ENCODE data around the gene PCDHA1. TPM values are rescaled to one million over a fixed set of nuclear protein-coding genes. Genes with fewer than 3 reads are reported as not detected.

PCDHA1 gene
- total RNA-seq, 2 experiments from 2014 or later: not detected

DNA sequence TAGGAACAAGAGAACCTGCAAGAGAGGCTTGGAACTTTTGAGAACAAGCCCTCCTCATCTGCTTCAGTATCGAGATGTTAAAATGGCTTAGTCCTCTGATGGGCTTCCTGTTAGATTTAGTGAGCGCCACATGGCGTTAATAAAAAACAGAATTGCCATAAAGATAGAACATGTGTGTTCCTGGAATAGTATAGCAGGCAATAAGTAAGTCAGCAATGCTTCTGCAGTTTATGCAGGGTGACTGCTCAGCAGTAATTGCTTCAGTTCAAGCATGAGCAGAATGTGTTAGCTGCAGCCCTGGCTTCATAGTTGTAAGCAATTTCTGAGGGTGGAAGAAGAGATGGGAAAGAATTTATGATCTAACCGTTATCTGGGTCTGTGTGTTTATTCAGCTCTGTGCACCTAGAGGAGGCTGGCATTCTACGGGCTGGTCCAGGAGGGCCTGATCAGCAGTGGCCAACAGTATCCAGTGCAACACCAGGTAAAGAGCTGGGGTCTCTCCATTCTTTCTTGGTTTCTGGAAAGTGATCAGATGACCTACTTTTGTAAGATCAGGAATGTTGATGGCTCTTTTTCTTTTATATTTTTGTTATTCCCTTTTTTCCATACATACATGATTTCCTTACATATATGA, 196.3 kb downstream of the PCDHA1 start:
- DNase-seq (no peak), ATAC-seq (no peak)
- intact Hi-C loops (cut with DNase I, micrococcal nuclease): no loop called here
- POLR2A ChIA-PET: no interaction called here
- Mint-ChIP-seq H3K4me3 (no peak overlapping the region), H3K27me3 (peaks cover 10% of the 10 kb centered on the region), H3K27ac (no peak overlapping the region), H3K9me3 (ENCODE audit: low read depth) (no peaks in the 10 kb centered on the region), H3K4me1 (no peaks in the 10 kb centered on the region), H3K36me3 (ENCODE audit: low read depth) (no peaks in the 10 kb centered on the region)
- CTCF ChIA-PET: no interaction called here

DNA sequence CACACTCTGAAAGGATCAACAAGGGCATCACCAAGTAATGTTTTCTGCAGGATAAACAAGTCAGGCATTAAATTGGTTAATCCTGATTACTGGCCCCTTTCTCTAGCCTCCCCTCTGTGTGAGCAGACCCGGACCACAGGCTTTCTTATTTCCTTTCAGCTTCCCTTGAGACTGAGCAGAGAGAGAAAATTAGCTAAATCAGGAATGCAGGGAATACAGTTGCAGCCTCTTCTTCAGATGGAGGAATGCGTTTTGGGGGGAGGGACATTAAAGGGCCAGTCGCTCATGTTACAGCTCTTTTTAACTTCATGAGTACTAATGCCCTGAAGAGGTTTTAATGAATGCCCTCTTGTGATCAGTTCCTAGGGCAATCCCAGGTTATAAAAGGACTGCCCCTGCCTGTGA, 200.2 kb downstream of the PCDHA1 start:
- intact Hi-C loops (cut with DNase I, micrococcal nuclease): no loop called here
- no peak overlapping the region for H3K27ac Mint-ChIP-seq
- H3K4me1 Mint-ChIP-seq: no peaks in the 10 kb centered on the region
- H3K9me3 Mint-ChIP-seq (ENCODE audit: low read depth): no peaks in the 10 kb centered on the region
- no peaks in the 10 kb centered on the region for H3K36me3 Mint-ChIP-seq (ENCODE audit: low read depth)
- no peak for ATAC-seq
- POLR2A ChIA-PET: no interaction called here
- CTCF ChIA-PET: no interaction called here
- H3K27me3 Mint-ChIP-seq: peaks cover 7% of the 10 kb centered on the region
- DNase-seq: no peak
- H3K4me3 Mint-ChIP-seq: no peak overlapping the region

DNA sequence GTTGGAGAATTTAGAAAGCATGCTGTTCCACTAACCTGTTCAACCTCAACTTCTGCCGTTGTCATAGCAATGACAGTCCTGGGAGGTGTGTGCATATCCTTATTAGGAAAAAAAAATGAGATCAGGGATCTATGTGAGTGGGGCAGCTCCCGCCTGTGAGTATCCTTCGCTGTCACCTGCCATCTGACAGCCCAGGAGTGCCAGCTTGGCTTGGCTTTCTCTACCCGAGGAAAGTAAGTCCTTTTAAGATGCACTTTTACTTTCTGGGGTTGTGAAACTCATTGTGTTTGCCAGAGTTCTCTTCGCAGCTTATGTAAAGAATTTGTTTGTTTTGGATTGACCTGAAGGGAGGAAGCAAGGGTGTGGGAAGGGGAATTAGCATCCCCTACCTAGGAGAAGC, 202.2 kb downstream of the PCDHA1 start:
- ChIA-PET CTCF (no interaction called here), POLR2A (no interaction called here)
- H3K36me3 Mint-ChIP-seq (ENCODE audit: low read depth): no peaks in the 10 kb centered on the region
- no peaks in the 10 kb centered on the region for H3K4me1 Mint-ChIP-seq
- H3K4me3 Mint-ChIP-seq: no peak overlapping the region
- intact Hi-C loops (cut with DNase I, micrococcal nuclease): no loop called here
- H3K27me3 Mint-ChIP-seq: peaks cover 13% of the 10 kb centered on the region
- H3K27ac Mint-ChIP-seq: no peak overlapping the region
- no peaks in the 10 kb centered on the region for H3K9me3 Mint-ChIP-seq (ENCODE audit: low read depth)
- ATAC-seq (no peak), DNase-seq (no peak)

DNA sequence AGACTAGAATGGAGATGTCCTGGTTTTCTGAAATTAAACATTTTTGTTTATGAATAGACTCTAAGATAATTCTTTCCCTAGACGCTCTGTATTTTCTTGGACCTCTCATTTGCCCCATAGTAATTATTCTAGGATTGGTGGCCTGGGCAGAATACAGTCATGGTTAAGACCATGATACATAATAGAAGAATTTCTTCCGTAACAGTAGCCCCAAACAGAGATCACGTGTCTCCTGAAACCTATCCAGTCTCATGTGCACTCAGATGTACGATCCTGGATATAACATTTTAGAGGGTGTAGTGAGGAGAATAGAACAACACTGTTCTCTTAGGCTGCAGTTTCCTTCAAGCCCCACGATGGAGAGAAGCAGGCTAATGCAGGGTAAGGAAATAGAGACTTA, 202.7 kb downstream of the PCDHA1 start:
- ChIA-PET CTCF (no interaction called here), POLR2A (no interaction called here)
- Mint-ChIP-seq H3K4me1 (no peaks in the 10 kb centered on the region), H3K4me3 (no peak overlapping the region), H3K27ac (no peak overlapping the region), H3K9me3 (ENCODE audit: low read depth) (no peaks in the 10 kb centered on the region), H3K27me3 (peaks cover 13% of the 10 kb centered on the region), H3K36me3 (ENCODE audit: low read depth) (no peaks in the 10 kb centered on the region)
- ATAC-seq (no peak), DNase-seq (no peak)
- intact Hi-C loops (cut with DNase I, micrococcal nuclease): no loop called here

DNA sequence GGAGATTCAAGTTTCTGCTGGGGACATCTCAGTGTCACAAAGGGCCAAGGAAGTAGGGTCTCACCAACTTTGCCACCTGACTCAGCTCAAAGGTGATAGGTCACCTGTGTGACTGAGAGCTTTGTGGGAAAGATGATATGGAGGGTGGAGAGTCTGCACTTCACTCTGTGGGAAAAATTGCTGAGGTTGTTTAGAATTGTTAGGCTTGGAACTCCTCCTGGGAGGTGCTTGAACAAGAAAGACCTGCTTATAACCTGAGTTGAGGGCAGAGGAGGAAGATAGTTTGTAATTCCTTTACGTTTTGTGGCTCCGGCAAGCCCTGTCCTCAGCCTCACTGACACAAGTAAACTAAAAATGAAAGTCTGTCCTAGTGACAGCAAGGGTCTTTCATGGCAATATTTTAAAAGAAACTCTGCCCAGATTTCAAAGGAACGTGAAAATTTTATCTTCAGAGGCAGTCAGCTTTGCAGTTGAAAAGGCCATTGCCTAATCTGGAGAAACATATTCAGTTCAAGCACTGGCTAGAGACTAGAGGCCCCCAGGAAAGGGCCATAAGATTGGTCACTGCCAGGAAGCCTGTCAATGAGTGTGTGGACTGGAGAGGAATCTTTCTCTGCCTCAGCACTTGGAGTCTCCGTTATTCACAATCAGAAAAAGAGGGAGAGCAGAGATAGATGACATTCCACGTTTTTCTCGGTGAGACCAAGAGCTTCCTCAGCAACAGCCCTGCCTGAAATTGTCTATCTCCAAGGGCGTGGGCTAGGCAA, 203.5 kb downstream of the PCDHA1 start:
- no peak overlapping the region for H3K4me3 Mint-ChIP-seq
- H3K27me3 Mint-ChIP-seq: peaks cover 11% of the 10 kb centered on the region
- no peaks in the 10 kb centered on the region for H3K9me3 Mint-ChIP-seq (ENCODE audit: low read depth)
- no peaks in the 10 kb centered on the region for H3K4me1 Mint-ChIP-seq
- intact Hi-C loops (cut with DNase I, micrococcal nuclease): no loop called here
- DNase-seq (no peak), ATAC-seq (no peak)
- CTCF ChIA-PET: no interaction called here
- no peak overlapping the region for H3K27ac Mint-ChIP-seq
- H3K36me3 Mint-ChIP-seq (ENCODE audit: low read depth): no peaks in the 10 kb centered on the region
- POLR2A ChIA-PET: no interaction called here

DNA sequence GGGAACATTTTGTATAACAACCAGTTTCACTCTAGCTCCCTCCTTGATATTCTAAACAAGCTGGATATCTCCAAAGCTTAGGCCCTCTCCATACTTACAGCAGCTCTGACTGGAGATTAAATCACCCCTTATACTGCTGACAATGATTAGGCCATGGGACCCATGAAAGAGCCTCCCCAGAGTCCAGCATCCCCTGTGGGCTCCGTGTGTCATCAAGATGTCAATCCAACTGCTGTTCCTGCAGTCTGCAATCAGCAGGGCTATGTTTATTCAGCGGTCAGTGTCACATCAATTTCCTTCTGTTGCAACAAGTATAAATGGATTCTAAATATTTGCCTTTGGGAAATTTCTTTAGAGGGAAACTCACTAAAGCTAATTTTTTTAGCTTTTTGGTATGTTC, 206.9 kb downstream of the PCDHA1 start:
- DNase-seq: no peak
- no peak for ATAC-seq
- ChIA-PET CTCF (interaction anchor here (0.7 kb wide), 1 partner anchor 516 kb away, joined by 3 read pairs; no protein-coding TSS in a partner anchor), POLR2A (interaction anchor here (0.6 kb wide), 1 partner anchor 103 kb away, joined by 3 read pairs; no protein-coding TSS in a partner anchor)
- intact Hi-C loops (cut with DNase I, micrococcal nuclease): no loop called here
- Mint-ChIP-seq H3K4me3 (no peak overlapping the region), H3K4me1 (no peaks in the 10 kb centered on the region), H3K27me3 (peaks cover 8% of the 10 kb centered on the region), H3K9me3 (ENCODE audit: low read depth) (no peaks in the 10 kb centered on the region), H3K36me3 (ENCODE audit: low read depth) (no peaks in the 10 kb centered on the region), H3K27ac (no peak overlapping the region)

DNA sequence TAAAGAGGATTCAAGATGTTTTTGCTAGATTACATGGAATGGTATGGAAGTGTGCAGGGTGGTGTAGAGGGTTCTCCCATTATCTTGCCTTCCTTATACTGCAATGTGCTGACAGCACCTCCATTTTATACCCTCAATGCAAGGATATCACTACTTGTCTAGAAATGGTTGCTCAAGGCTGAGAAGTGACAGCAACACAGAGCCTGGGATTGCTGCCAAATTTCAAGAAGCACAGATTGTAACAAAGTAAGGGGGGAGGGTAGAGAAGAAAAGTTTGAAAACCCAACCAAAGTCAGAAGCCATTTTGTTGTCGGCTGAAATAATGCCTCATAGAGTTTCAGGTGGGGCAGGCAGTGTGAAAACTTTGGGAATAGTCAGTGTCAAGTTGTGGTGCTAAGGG, 210.1 kb downstream of the PCDHA1 start:
- Mint-ChIP-seq H3K9me3 (ENCODE audit: low read depth) (no peaks in the 10 kb centered on the region), H3K4me1 (no peaks in the 10 kb centered on the region), H3K27ac (no peak overlapping the region), H3K27me3 (peaks cover 14% of the 10 kb centered on the region), H3K36me3 (ENCODE audit: low read depth) (no peaks in the 10 kb centered on the region), H3K4me3 (no peak overlapping the region)
- no peak for DNase-seq
- ChIA-PET CTCF (no interaction called here), POLR2A (no interaction called here)
- ATAC-seq: no peak
- intact Hi-C loops (cut with DNase I, micrococcal nuclease): no loop called here

DNA sequence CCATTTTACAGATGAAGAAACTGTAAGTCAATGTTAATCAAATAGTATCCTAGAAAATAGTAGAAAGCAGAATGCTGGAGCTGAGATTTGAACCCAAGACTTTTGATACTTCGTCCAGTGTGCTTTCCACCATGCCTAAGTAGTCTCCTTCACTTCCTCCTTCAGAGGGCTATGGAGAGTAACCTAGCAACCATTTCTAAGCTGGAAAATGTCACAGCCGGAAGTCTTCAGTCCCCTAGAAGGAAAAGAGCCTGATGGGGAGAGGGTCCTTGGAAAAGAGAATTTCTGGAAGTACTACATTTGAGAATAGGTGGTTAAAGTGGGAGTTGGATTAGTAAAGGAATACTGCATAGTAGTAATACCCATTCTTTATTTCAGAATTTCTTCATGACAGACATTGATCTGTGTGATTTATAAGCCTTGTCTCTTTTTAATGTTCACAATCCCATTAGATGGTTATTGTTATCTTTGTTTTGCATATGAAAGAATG, 213.0 kb downstream of the PCDHA1 start:
- ChIA-PET CTCF (interaction anchor here (0.7 kb wide), 1 partner anchor 36 kb away, joined by 3 read pairs; no protein-coding TSS in a partner anchor), POLR2A (no interaction called here)
- DNase-seq (no peak), ATAC-seq (no peak)
- H3K27me3 Mint-ChIP-seq: peaks cover 21% of the 10 kb centered on the region
- H3K9me3 Mint-ChIP-seq (ENCODE audit: low read depth): no peaks in the 10 kb centered on the region
- intact Hi-C loops (cut with DNase I, micrococcal nuclease): no loop called here
- H3K27ac Mint-ChIP-seq: no peak overlapping the region
- no peaks in the 10 kb centered on the region for H3K36me3 Mint-ChIP-seq (ENCODE audit: low read depth)
- H3K4me1 Mint-ChIP-seq: peaks cover 8% of the 10 kb centered on the region
- no peak overlapping the region for H3K4me3 Mint-ChIP-seq

DNA sequence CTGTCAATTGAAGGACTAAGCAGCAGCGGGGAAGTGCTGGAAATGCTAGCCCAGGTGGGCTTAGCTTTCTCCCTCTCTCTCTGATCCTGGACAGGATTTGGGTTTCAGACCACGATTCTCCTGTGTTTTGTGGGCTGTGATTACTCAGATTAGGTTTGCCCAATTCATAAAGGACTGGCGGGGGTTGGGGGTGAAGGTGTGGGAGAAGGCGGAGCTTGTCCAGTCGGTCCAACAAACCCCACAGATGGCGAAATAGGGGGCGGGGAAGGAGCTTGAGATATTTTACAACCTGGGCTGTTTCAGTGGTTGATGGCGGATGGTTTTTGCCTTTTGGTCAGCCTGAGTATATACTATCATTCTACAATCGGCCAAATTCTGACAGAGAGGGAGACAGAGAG, 215.5 kb downstream of the PCDHA1 start:
- peak overlapping the region; percentile 47 for H3K4me3 Mint-ChIP-seq

DNA sequence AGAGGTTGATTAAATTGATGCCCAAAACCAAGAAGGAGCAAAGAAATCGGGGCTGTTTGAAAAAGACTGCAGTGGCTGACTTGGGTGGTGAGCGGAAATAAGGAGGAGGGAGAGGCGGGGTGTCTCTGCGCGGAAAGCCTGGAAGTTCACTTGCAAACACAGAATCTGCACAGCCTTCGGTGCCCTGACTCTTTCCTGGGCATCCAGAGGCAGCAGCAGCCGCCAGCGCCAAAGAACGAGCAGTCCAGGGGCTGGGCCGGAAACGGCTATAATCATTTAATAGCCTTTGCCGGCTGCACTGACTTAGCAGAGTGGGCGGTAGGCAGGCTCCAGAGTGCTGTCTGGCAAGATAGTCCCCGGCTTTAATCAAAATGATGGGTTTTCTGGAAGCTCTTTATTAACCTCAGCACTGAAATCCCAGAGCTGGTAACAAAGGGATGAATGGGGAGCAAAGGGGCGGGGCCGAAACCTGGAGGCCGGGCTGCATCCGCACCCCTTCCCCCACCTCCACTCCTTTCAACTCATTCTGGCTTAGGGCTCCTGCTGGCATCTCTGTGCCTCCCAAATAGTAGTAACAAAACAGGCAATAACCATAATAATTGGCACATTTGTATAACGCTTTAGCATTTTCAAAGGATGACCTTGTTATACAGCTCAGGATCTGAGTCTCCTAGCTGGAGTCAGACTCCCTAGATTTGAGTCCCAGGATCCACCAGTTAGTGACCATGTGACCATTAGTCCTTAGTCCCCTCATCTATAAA, 216.1 kb downstream of the PCDHA1 start:
- ChIA-PET POLR2A (no interaction called here), CTCF (no interaction called here)
- Mint-ChIP-seq H3K4me3 (peak overlapping the region; percentile 47), H3K27ac (no peak overlapping the region), H3K9me3 (ENCODE audit: low read depth) (no peaks in the 10 kb centered on the region), H3K27me3 (peaks cover 30% of the 10 kb centered on the region), H3K4me1 (peaks cover 8% of the 10 kb centered on the region), H3K36me3 (ENCODE audit: low read depth) (no peaks in the 10 kb centered on the region)
- DNase-seq (peak; percentile 6), ATAC-seq (no peak)
- intact Hi-C loops (cut with DNase I, micrococcal nuclease): no loop called here

More for the DNA sequence above, 215.5 kb downstream of the PCDHA1 start:
- Mint-ChIP-seq H3K27ac (no peak overlapping the region), H3K4me1 (peaks cover 8% of the 10 kb centered on the region), H3K36me3 (ENCODE audit: low read depth) (no peaks in the 10 kb centered on the region), H3K27me3 (peaks cover 26% of the 10 kb centered on the region), H3K9me3 (ENCODE audit: low read depth) (no peaks in the 10 kb centered on the region)
- POLR2A ChIA-PET: no interaction called here
- CTCF ChIA-PET: interaction anchor here (0.7 kb wide), 1 partner anchor 771 kb away, joined by 3 read pairs; no protein-coding TSS in a partner anchor
- DNase-seq (no peak), ATAC-seq (no peak)
- intact Hi-C loops (cut with DNase I, micrococcal nuclease): no loop called here

DNA sequence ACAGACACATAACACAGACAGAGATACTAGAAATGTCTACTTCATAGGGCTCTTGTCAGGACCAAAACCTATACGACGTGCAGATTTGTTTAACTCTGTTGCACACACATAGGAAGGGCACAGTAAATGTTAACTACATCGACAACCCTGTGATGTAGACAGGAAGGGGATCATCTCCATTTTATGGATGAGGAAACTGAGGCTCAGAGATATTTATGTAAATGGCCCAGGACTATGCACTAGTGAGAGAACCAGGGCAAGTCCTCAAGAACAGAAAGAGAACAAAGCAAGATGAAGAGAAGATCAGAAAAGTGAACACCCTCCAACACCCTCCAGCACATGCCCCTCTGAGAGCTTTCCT, 216.6 kb downstream of the PCDHA1 start:
- no peak for DNase-seq
- no peak for ATAC-seq
- peaks cover 8% of the 10 kb centered on the region for H3K4me1 Mint-ChIP-seq
- ChIA-PET POLR2A (no interaction called here), CTCF (interaction anchor here (0.6 kb wide), 1 partner anchor 76 kb away, joined by 3 read pairs; the partner anchor contains the start of gene PCDHAC1)
- intact Hi-C loops (cut with DNase I, micrococcal nuclease): no loop called here
- H3K4me3 Mint-ChIP-seq: no peak overlapping the region
- no peak overlapping the region for H3K27ac Mint-ChIP-seq
- H3K9me3 Mint-ChIP-seq (ENCODE audit: low read depth): no peaks in the 10 kb centered on the region
- H3K36me3 Mint-ChIP-seq (ENCODE audit: low read depth): no peaks in the 10 kb centered on the region
- H3K27me3 Mint-ChIP-seq: peaks cover 30% of the 10 kb centered on the region

Data from activated CD4-positive, alpha-beta T cell treated with anti-CD3 and anti-CD28 coated beads for 36 hours (primary cell).